NCI-H128 (cell line): ENCODE data around the gene FANCL.
"Not testable (repeated sequence)": the region's sequence is repeated elsewhere in the genome, so short reads cannot be mapped to it uniquely, and the experiment has no call there.

Experiments
- DNase-seq: peaks from one replicate; lab custom pipeline; 2025; ENCODE audit not compliant: unreplicated experiment; lab: John Stamatoyannopoulos, UW

The FANCL gene

DNA sequence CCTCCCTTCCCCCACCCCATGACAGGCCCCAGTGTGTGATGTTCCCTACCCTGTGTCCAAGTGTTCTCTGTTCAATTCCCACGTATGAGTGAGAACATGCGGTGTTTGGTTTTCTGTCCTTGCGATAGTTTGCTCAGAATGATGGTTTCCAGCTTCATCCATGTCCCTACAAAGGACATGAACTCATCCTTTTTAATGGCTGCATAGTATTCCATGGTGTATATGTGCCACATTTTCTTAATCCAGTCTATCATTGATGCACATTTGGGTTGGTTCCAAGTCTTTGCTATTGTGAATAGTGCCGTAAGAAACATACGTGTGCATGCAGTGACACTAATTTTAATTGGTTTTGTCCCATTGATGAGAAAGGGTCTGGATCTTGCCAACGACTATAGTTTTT is 95.4 kb downstream of the FANCL start:
- DNase-seq: not testable (repeated sequence)

DNA sequence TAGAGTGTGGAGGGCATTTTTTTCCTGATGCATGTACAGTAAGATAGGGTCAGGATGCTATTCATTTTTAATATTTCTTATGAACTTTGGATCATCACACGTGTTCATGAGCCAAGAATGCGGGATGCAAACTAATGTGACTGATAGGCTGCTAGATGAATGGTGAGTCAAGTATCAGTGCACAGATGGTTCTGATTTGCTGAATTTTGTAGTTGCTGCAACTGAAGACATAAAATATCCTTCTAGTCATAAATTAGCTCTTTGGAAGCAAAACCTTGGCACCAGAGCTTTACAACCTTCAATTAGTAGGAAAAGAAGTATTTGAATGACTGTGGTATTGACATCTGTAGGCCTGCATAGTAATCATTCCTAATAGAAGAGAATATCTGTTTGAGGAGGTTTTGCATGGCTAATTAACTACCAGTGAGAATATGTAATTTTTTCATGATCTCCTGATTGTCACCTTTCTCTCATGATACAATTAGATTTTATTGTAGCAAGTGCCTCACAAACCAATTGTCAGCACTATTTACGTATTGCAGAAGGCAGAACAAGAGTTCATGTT is 100.5 kb downstream of the FANCL start:
- no peak for DNase-seq

DNA sequence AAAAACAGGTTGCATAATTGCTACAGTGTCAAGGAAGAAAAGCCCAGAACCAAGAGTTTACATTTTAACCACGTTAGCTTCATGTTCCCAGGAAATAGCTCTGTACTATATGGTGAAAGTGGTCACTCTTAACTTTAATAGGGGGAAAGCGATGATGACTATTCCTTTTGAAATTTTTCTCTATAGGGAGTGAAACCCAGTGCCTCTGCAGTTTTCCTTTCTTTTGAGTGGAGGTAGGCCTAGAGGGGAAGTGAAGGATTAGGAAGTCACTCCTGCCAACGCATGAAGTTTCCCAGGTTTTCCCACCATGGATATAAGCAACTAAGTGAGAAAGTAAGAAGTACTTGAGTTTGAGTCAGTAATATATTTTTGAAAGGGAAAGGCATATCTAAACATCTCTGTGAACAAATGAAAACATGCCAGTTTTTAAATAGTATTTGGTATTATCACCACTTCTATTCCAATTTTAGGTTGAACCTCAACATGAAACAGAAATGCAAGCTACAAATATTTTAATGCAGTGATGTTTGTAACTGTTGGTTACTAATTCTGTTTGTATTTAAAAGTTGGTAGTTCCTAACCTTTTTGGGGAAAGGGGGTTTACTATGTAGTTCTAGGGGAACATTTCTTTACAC is 102.6 kb downstream of the FANCL start:
- DNase-seq: no peak

DNA sequence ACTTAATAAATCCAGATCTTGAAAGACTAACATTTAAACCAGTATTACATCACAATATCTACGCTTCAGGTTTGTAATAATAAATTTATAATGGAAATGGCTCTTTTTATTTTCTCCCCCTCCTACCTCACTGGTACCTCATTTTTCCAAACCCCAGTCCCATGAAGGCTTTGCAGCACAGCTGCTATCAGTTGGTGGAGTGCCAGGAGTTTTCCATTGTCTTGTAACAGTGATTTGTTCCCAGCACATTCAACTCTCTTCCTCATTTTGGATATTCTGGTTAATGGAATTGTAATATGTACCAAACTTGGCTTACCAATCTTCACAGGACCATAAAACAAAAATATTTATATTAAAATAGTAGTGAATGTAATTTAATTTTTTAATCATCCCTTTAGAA is 103.3 kb downstream of the FANCL start:
- no peak for DNase-seq

DNA sequence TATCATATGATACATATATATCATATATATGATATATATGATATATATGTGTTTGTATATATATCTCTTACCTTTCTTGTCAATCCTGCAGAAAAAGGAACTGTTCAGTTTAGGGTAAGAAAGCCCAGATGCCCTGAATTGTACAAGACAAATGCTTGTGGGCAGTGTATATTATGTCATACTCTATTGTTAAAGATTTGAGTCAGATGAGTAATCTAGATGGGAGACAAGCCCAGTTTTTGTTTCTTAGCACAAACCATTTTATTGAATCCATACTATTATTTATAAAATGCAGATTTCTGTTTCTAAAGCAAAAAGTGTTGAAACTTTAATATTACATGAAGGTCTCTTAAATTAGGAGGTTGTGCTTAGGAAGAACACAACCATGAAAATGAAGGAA is 103.9 kb downstream of the FANCL start:
- DNase-seq: no peak

DNA sequence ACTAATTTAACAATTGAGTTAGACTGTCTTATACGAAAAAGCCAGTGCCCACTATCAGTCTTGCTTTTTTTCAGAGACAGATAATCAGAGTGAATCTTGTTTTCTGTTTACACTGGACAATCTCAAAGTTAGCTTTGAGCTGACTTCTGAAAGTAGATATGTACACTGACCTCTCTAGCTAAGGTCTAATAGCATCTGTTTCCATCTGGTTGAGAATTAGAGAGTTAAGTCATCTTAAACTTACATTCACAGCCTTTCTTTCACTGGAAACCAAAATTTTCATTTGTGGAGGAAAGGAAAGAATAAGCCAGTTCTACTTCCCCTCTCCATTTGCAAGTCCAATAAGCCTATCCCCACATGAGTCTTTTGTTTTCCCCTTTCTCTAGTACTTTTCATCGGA is 105.3 kb downstream of the FANCL start:
- no peak for DNase-seq

DNA sequence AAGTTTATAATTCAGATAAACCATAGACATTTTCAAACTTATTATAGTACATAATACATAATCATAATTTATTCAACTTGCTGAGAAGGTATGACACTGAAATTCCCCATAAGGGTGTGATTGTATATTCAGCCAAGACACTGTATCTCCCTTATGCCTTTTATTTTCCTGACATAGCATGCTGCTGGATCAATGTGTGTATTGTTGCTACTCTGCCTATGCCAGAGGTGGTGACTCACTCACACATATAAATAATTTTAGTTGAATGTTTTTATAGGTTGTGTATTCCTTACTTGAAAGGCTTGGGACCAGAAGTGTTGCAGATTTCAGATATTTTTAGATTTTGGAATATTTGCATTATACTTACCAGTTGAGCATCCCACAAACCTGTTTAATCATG is 107.7 kb downstream of the FANCL start:
- no peak for DNase-seq

DNA sequence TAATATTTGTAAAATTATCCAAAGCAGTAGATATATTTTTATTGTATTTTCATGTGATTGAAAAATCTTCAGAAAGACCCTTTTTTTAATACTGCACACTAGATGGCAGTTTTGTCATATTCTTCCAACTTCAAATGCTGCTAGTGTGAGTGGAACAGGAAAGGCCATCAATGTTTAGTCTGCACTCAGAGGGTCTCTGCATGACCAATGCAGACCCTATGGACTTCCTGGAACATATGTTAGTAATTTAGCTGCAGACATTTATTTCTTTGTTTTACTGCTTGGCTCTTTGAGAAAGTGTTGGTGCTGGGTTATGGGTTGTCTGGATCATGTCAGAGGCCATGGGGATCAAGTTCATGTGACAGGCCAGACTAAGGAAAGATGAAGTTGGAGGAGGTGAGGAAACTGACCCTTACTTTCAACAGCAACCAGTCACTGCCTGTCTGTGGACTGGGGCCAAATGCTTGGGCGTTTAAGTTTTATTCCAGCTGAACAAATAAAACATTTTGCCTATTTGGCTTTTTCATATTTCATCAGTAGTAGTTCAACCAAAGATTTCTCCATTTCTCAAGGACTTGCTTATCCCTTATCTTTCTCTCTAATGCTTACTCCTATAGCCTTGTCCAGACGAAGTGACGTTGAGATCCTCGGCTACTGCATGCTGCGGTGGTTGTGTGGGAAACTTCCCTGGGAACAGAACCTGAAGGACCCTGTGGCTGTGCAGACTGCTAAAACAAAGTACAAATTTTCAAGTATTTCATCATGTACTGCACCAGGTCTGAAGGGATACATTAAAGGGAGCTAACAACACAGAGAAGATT is 109.7 kb downstream of the FANCL start:
- no peak for DNase-seq

DNA sequence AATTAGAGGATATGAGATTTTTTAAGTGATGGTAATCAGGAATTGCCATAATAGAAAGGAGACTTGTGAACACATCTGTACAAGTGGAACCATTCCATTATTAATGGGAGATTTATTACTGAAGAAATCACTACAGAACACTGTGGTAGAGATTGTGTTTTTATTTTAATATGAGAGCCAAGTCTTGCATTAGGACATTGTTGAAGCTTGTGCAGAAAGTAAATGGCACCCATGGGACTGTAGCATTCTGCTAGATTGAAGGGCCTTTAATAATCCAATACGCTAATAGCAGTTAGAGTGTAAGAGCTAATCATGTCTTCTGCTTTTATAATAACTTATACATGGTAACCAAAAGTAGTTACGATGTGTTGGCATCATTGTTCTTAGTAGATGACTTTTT is 110.9 kb downstream of the FANCL start:
- no peak for DNase-seq

DNA sequence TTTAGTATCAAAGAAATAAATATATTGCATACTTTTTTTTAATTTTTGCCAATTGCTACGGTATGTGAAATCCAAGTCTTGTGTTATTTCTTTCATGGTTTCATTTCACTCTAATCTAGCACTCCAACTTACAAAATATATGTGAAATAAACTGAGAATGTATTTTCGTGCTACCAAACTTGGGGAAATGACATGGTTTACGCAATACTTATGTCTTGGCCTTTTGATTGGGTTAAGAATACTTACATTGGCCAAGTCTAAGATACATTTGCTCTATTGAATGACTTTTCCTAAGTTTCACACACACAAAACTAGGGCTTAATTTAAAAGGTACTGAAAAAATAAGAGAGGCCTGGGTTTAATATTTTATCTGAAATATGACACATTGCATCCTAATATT is 114.0 kb downstream of the FANCL start:
- no peak for DNase-seq

DNA sequence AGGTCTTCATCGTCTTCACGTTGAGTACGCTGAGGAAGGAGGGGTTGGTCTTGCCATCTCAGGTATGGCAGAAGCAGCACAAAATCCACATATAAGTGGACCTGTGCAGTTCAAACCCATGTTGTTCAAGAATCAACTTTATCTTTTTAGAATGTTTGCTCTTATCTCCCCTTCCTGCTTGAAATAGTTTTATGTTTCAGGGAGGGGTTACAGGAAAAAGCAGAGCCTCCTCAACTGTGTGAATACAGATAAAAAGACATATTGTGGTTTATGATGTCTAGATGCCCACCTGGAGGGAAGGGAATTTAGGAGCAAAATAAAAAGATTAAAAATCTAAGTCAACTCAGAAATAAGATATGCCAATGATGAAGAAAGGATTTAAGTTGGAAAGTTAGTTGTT is 118.6 kb downstream of the FANCL start:
- DNase-seq: no peak

DNA sequence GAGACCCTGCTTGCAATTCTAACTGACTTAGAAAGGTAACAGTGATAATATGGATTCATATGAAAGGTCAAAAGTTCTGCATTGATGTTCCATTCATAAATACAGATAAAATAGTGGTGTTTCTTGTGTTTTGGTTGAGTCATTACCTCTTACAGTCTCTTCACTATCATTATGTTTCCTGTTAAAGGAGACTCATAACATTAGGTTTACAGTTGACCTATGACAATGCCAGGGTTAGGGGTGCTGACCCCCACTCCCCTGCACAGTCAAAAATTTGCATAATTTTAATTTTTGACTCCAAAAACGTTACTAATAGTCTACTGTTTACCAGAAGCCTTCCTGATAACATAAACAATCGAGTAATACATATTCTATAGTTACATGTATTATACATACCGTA is 119.1 kb downstream of the FANCL start:
- no peak for DNase-seq

DNA sequence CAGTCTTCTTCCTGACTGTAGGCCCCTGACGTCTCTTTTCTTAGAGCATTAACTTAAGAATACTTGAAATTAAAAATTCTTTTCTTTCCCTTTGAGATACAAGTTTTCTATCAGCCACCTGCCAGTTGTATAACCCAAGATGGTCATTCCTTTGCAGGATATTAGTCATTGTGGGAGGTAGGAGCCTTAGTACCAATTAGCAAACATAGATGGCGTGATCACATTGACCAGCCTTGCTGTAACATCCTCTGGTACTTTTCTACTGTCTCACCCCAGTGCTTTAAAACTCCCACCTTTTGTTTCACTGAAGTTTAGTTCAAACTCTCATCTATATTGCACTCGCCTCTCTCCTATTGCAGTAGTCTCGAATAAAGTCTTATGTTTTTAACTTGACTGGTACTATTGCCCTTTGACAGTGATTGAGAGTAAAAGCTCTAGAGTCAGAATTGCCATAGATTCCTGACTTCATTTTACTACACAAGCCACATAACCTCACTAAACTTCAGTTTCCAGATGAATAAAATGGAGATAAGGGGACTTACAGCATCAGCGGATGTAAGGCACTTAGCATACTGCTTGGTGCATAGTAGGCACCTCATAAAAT is 120.4 kb downstream of the FANCL start:
- no peak for DNase-seq

DNA sequence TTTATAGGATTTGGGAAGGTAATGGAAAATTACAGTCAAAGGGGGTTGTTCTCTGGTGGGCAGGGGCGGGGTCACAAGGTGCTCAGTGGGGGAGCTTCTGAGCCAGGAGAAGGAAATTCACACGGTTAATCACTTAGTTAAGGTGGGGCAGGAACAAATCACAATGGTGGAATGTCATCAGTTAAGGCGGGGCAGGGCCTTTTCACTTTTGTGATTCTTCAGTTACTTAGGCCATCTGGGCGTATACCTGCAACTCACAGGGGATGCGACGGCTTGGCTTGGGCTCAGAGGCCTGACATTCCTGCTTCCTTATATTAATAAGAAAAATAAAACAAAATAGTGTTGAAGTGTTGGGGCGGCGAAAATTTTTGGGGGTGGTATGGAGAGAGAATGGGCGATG is 127.6 kb downstream of the FANCL start:
- not testable (repeated sequence) for DNase-seq

DNA sequence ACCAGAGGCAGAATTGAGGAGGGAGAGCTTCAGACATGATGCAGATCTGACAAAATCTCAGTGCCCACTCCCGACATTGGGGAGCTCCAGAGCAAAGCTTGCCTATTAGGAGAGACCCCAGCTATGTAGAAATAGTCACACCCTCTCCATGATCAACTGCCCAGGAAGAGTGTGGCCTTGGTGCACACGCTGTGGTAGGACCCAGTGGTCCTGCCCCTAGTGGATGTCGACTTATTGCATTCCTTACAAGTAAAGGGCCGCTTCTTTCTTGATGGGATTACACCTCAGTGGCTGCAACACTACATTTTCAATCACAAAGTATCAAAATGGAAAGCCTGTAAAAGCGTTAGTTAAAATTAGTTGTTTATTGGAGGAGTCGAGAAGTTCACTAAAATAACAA is 130.4 kb downstream of the FANCL start:
- DNase-seq: no peak

DNA sequence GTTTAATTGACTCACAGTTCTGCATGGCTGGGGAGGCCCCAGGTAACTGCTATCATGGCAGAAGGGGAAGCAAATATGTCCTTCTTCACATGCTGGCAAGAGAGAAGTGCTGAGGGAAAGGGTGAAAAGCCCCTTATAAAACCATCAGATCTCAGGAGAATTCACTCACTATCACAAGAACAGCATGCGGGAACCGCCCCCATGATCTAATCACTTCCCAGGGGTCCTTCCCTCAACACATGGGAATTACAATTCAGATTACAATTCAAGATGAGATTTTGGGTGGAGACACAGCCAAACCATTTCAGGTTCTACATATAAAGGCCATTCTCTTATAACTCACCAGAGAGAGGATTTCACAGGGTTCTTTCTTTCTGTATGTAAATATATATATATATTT is 131.6 kb downstream of the FANCL start:
- no peak for DNase-seq
